Measurements from ENCODE around the gene RBMY1E.
"Not testable (repeated sequence)": the region's sequence is repeated elsewhere in the genome, so short reads cannot be mapped to it uniquely, and the experiment has no call there.

DNA sequence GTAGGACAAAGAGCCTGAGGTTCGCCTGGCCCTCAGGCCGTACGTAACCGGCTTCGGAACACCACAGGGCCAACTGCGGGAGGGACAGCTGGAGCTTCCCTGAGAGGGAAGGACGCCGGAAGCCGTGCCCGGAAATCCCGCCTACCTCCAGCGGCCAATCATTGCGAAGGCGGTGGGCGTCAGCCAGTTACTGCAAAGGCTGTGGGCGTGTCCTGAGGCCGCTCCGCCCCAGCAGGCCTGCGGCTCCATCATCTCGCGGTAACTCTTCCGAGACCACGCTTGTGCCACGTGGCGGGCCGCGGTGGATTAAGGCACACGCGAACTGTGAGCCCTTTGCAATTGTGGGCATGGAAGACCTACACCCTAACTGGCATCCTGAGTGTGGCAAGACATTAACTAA is at the start of gene RBMY1E:
- TF ChIP-seq, protein P1, sequence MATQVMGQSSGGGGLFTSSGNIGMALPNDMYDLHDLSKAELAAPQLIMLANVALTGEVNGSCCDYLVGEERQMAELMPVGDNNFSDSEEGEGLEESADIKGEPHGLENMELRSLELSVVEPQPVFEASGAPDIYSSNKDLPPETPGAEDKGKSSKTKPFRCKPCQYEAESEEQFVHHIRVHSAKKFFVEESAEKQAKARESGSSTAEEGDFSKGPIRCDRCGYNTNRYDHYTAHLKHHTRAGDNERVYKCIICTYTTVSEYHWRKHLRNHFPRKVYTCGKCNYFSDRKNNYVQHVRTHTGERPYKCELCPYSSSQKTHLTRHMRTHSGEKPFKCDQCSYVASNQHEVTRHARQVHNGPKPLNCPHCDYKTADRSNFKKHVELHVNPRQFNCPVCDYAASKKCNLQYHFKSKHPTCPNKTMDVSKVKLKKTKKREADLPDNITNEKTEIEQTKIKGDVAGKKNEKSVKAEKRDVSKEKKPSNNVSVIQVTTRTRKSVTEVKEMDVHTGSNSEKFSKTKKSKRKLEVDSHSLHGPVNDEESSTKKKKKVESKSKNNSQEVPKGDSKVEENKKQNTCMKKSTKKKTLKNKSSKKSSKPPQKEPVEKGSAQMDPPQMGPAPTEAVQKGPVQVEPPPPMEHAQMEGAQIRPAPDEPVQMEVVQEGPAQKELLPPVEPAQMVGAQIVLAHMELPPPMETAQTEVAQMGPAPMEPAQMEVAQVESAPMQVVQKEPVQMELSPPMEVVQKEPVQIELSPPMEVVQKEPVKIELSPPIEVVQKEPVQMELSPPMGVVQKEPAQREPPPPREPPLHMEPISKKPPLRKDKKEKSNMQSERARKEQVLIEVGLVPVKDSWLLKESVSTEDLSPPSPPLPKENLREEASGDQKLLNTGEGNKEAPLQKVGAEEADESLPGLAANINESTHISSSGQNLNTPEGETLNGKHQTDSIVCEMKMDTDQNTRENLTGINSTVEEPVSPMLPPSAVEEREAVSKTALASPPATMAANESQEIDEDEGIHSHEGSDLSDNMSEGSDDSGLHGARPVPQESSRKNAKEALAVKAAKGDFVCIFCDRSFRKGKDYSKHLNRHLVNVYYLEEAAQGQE (IDR thresholded peaks at IDR 0.05; ENCODE audit: insufficient read depth in 1 of 2, low read depth in 2 of 2, low read length in 2 of 2) = not testable (repeated sequence)
- TF ChIP-seq POLR2AphosphoS5 (IDR thresholded peaks at IDR 0.05; ENCODE audit: low read depth, low read length); TAF1 (IDR thresholded peaks at IDR 0.05; ENCODE audit: borderline replicate concordance, insufficient read depth, low read length): not testable (repeated sequence)
